ENCODE data around the gene OFD1. TPM values are rescaled to one million over a fixed set of nuclear protein-coding genes. Genes with fewer than 3 reads are reported as not detected.

OFD1 gene, protein sequence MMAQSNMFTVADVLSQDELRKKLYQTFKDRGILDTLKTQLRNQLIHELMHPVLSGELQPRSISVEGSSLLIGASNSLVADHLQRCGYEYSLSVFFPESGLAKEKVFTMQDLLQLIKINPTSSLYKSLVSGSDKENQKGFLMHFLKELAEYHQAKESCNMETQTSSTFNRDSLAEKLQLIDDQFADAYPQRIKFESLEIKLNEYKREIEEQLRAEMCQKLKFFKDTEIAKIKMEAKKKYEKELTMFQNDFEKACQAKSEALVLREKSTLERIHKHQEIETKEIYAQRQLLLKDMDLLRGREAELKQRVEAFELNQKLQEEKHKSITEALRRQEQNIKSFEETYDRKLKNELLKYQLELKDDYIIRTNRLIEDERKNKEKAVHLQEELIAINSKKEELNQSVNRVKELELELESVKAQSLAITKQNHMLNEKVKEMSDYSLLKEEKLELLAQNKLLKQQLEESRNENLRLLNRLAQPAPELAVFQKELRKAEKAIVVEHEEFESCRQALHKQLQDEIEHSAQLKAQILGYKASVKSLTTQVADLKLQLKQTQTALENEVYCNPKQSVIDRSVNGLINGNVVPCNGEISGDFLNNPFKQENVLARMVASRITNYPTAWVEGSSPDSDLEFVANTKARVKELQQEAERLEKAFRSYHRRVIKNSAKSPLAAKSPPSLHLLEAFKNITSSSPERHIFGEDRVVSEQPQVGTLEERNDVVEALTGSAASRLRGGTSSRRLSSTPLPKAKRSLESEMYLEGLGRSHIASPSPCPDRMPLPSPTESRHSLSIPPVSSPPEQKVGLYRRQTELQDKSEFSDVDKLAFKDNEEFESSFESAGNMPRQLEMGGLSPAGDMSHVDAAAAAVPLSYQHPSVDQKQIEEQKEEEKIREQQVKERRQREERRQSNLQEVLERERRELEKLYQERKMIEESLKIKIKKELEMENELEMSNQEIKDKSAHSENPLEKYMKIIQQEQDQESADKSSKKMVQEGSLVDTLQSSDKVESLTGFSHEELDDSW
- 10 to 100 TPM; 62.8 to 77.6 (median 74.9) TPM for total RNA-seq
- 87.5 TPM for total RNA-seq (2013)

DNA sequence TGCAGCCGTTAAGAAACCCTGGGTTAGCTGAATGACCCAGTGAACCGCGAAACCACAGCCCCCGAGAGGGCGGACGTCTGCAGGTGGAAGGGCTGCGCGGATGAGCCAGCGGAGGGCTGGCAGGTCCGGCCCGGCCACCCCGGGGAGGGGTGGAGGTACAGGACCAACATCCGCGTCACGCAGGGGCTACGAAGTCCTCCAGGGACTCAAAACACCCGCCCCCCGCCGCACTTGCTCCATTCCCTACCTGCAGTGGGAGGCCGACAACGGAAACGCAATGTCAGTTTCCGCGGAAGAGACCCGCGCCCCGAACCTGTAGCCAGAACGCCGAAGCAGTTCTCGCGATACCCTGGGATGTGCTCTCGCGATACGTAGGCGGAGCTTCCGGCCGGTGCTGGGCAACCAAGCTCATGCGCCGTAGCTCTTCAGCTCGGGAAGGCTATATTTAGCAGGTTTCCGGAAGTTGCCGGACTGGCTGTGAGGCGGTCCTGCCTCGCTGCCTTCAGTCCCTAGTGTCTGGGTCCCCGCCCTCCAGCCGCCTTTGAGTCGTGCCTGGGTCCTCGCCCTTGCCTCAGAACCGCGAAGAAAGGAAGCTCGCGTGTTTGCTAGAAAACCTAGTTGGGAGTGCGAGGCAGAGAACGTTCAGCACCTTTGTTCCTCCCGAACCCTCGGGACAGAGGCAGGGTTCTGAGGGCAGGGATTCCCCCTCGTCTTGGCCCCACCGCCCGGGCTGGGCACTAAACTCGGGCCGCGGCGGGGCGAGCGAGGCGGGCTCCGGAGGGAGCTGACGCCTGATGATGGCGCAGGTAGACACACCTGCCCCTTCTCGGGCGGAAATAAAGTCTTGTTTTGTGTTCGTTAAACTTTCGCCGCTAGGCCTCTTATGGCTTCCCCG, at the start of gene OFD1, which contains the start of gene TRAPPC2:
OFD1 (plus strand) TSS at position 471 of the 895 bp plus-strand sequence; CDS start at position 795, 324 bp downstream.
TRAPPC2 (minus strand) TSS at position 343 of the 895 bp plus-strand sequence. CDS start 14,657 bp downstream, outside the sequence.
- intact Hi-C loops (cut with micrococcal nuclease): loop anchor here (1.0 kb wide), 2 partner anchors 18 to 45 kb away; partner anchors contain the start of gene RAB9A
- Mint-ChIP-seq H3K4me1 (peaks cover 37 to 61% of the 10 kb centered on the region in 2 donors), H3K27ac (peak within 1 kb of the TSS; percentile 87 to 98), H3K4me3 (peak within 1 kb of the TSS; percentile 99), H3K36me3 (peaks cover 5% of the 10 kb centered on the region), H3K27me3 (ENCODE audit: low read depth in 2 of 2) (no peaks in the 10 kb centered on the region), H3K9me3 (no peaks in the 10 kb centered on the region)
- under 1% methylated on average over 71 of the region's 75 CpGs for WGBS (ENCODE audit: insufficient coverage)
- Histone ChIP-seq H3K4me1 (ENCODE audit: control insufficient read depth, insufficient read depth, low read length) (peaks cover 14% of the 10 kb centered on the region), H3K27me3 (ENCODE audit: control insufficient read depth, insufficient read depth, low read length) (no peaks in the 10 kb centered on the region), H3K27ac (ENCODE audit: low read length) (peak within 1 kb of the TSS; percentile 86), H3K4me3 (ENCODE audit: low read length) (peak within 1 kb of the TSS; percentile 96), H3K9me3 (ENCODE audit: control insufficient read depth, insufficient read depth, low read length) (no peaks in the 10 kb centered on the region), H3K36me3 (ENCODE audit: control insufficient read depth, insufficient read depth, low read length) (peaks cover 3% of the 10 kb centered on the region)
- TF ChIP-seq, protein P1, sequence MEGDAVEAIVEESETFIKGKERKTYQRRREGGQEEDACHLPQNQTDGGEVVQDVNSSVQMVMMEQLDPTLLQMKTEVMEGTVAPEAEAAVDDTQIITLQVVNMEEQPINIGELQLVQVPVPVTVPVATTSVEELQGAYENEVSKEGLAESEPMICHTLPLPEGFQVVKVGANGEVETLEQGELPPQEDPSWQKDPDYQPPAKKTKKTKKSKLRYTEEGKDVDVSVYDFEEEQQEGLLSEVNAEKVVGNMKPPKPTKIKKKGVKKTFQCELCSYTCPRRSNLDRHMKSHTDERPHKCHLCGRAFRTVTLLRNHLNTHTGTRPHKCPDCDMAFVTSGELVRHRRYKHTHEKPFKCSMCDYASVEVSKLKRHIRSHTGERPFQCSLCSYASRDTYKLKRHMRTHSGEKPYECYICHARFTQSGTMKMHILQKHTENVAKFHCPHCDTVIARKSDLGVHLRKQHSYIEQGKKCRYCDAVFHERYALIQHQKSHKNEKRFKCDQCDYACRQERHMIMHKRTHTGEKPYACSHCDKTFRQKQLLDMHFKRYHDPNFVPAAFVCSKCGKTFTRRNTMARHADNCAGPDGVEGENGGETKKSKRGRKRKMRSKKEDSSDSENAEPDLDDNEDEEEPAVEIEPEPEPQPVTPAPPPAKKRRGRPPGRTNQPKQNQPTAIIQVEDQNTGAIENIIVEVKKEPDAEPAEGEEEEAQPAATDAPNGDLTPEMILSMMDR (IDR thresholded peaks at IDR 0.05): no peak
- DNase-seq (peak; percentile 83 to 95), ATAC-seq (peak; percentile 90 to 98 (median 92))

DNA sequence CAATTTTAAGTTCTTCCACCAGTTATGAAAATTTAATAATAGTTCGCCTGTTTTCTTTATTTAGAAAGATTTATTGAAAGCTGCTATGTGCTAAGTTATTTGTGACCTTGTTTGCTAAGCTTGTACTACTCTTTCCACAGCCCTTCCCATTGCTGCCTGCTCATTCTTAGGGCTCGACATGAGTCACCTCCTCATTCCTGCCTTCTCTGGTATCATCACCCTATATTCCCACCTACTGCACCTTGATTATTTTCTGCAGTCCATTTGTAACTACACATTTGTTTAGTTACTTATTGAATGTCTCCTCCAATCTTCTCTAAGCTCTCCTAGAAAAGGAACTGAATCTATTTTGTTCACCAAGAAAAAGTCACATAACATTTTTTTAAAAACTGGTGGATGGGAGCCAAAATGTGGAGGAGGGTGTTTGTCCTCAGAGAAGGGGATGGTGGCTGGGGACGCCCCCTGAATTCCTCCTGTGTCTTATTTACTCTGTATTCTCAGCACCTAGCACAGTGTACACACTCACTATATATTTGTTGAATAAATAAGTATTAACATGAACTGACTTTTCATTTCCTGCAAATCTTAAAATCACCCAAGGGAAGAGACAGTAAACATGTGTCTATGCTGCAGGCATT, 49.3 kb upstream of the OFD1 start:
- intact Hi-C loops (cut with micrococcal nuclease): no loop called here
- no peak overlapping the region for H3K4me3 Mint-ChIP-seq

DNA sequence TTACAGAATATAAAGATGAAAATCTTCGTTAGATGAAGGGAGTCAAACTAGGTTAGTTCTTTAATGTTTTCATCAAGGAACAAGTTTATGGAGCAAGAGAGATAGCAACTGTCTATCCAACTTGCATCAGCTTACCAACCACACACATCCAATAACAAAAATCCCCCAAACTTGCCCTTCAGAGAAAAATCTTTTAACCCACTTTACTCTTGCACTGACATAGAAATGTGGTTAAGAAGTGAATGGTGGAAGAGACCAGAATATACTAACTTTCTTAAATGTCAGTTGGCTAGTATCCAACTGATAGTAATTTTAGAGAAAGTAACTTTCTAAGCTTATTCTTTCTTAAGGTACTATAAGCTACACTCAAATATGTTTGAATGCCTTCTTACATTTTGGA, 47.3 kb upstream of the OFD1 start:
- no peaks in the 10 kb centered on the region for H3K36me3 ChIP-seq (ENCODE audit: control insufficient read depth, insufficient read depth, low read length)
- H3K4me1 ChIP-seq (ENCODE audit: control insufficient read depth, insufficient read depth, low read length): peaks cover 20% of the 10 kb centered on the region
- no peaks in the 10 kb centered on the region for H3K9me3 ChIP-seq (ENCODE audit: control insufficient read depth, insufficient read depth, low read length)
- no peaks in the 10 kb centered on the region for H3K27me3 Mint-ChIP-seq (ENCODE audit: low read depth in 2 of 2)
- H3K4me1 Mint-ChIP-seq: peaks cover 24 to 30% of the 10 kb centered on the region in 2 donors
- no peaks in the 10 kb centered on the region for H3K9me3 Mint-ChIP-seq
- TF ChIP-seq, protein P1 (IDR thresholded peaks at IDR 0.05): no peak
- no peak overlapping the region for H3K27ac ChIP-seq (ENCODE audit: low read length)
- DNase-seq (no peak), ATAC-seq (no peak)
- WGBS (ENCODE audit: insufficient coverage): 80% methylated on average over 1 of the region's 1 CpG
- H3K4me3 Mint-ChIP-seq: no peak overlapping the region
- H3K27ac Mint-ChIP-seq: peak overlapping the region; percentile 24 to 86
- intact Hi-C loops (cut with micrococcal nuclease): no loop called here
- no peak overlapping the region for H3K4me3 ChIP-seq (ENCODE audit: low read length)
- H3K27me3 ChIP-seq (ENCODE audit: control insufficient read depth, insufficient read depth, low read length): no peaks in the 10 kb centered on the region
- no peaks in the 10 kb centered on the region for H3K36me3 Mint-ChIP-seq

More for the DNA sequence above, 49.3 kb upstream of the OFD1 start:
- Histone ChIP-seq H3K9me3 (ENCODE audit: control insufficient read depth, insufficient read depth, low read length) (no peaks in the 10 kb centered on the region), H3K4me1 (ENCODE audit: control insufficient read depth, insufficient read depth, low read length) (peaks cover 4% of the 10 kb centered on the region), H3K27ac (ENCODE audit: low read length) (no peak overlapping the region), H3K27me3 (ENCODE audit: control insufficient read depth, insufficient read depth, low read length) (no peaks in the 10 kb centered on the region), H3K36me3 (ENCODE audit: control insufficient read depth, insufficient read depth, low read length) (no peaks in the 10 kb centered on the region), H3K4me3 (ENCODE audit: low read length) (no peak overlapping the region)
- Mint-ChIP-seq H3K27me3 (ENCODE audit: low read depth in 2 of 2) (no peaks in the 10 kb centered on the region), H3K36me3 (no peaks in the 10 kb centered on the region), H3K9me3 (no peaks in the 10 kb centered on the region), H3K27ac (no peak overlapping the region), H3K4me1 (peaks cover 9 to 12% of the 10 kb centered on the region in 2 donors)
- no peak for DNase-seq
- ATAC-seq: no peak
- TF ChIP-seq, protein P1 (IDR thresholded peaks at IDR 0.05): no peak
- 88% methylated on average over 1 of the region's 3 CpGs for WGBS (ENCODE audit: insufficient coverage)

Data from natural killer cell (primary cell).